GM21526 (cell line): ENCODE data around the gene NR2C2.
"Not testable (repeated sequence)": the region's sequence is repeated elsewhere in the genome, so short reads cannot be mapped to it uniquely, and the experiment has no call there.

Experiments
- ATAC-seq: cut with Tn5 transposase; IDR thresholded peaks from one replicate; pipeline ENCODE4 v1.9.1; 2021; ENCODE audit warnings: moderate library complexity; ENCODE audit not compliant: unreplicated experiment, low FRiP score

The NR2C2 gene

DNA sequence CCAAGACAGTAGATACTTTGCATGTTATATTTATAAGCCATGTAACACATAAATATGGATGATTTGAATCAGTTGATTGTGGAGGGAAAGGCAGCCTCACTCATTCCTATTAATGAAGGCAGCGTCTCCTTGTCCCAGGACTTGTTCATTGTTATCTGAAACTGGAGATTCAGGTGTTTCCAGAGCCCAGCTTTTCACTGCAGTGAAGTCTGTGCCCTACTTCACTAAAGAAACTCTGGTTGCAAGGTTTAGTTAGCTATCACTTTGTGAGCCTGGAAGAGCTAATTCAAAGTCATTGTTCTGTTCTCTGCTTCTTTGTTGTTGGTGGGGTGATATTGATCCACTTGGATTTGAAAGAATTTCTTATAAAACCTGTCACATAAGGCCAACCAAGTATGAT lies 9.8 kb downstream of the NR2C2 start:
- no peak for ATAC-seq

- no peak for ATAC-seq
Observed at GRCh38 chr3:14957925-14958324, 10.5 kb downstream of the NR2C2 start.

DNA sequence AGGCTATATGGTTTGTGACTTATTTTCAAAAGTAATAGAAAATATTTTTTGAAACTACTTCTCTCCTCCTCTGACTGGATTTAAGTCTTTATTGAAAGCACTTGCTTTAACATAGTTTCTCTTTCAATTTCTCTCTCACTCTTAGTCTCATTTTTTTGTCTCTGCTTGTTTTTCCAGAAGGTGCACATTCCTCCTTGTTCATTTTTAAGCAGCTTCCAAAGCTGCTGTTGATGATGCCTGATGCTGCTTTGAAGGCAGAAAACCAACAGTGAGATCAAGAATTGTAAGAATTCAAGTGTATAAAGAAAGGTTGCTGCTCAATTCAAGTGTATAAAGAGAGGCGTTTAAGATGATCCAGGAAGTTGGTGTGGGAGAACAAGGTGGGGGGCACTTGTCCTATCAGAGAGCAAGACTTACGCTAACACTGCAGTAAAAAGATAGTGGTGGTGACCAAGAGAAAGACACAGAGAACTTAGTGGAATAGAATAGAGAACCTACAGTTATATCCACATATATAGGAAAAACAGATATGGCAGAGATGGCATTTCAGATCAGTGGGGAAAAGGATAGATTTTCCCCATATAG lies 12.1 kb downstream of the NR2C2 start:
- ATAC-seq, result peak; percentile 38

GRCh38 chr3:14962762-14963161 lies 15.4 kb downstream of the NR2C2 start:
- no peak for ATAC-seq

- no peak for ATAC-seq
Observed at GRCh38 chr3:14967285-14967684, 19.9 kb downstream of the NR2C2 start.

DNA sequence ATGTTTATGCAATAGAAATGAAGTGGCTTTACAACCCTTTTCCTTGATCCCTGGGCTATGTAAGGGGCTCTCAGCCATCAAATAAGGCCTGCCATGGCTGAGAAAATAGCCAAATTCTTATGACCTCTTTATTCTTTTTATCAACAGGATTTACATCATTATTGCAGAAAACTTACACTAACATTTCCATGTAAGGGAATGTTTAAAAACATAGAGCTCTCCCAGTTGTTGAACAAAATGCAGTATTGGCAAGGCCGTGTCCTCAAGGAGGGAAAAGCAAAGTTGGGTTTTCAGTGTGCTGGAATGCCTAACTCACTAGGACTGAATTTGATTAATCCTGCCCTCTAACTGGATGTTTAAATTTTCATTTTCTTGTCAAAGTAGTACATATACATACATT lies 22.3 kb downstream of the NR2C2 start:
- no peak for ATAC-seq

DNA sequence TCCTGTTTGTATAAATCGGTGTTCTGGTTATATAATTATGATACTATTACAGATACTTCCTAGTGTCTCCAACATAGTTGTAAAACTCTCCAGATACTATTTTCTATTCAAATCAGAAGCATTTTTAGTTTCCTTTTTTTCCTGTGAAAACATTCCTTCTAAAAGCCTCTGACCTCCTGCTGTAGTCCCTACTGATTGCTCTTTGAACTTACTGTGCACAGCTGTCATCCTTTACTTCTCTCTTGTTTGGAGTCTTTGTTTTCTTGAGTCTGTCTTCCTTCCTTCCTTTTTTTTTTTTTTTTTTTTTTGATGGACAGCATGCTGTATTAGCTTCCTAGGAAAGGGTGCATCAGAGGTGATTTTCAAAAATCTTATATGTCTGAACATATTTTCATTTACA lies 28.9 kb downstream of the NR2C2 start:
- no peak for ATAC-seq

GRCh38 chr3:14980689-14981088 lies 33.3 kb downstream of the NR2C2 start:
- no peak for ATAC-seq

DNA sequence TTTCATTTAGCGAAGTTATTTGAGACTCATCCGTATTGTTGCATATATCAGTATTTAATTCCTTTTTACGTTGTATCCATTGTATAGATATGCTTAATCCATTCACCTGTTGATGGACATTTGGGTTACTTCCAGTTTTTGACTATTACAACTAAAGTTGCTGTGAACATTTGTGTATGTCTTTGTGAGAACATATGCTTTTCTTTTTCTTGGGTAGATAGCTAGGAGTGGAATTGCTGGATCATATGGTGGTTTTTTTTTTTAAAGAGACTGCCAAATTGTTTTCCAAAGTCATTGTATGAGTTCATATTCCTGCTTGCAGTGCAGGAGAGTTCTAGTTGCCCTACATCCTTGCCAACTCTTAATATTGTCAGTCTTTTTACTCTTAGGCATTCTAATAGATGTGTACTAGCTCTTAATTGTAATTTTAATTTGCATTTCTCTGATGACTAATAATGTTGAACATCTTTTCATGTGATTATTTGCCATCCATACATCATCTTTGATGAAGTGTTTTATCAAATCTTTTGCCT lies 37.3 kb downstream of the NR2C2 start:
- no peak for ATAC-seq

DNA sequence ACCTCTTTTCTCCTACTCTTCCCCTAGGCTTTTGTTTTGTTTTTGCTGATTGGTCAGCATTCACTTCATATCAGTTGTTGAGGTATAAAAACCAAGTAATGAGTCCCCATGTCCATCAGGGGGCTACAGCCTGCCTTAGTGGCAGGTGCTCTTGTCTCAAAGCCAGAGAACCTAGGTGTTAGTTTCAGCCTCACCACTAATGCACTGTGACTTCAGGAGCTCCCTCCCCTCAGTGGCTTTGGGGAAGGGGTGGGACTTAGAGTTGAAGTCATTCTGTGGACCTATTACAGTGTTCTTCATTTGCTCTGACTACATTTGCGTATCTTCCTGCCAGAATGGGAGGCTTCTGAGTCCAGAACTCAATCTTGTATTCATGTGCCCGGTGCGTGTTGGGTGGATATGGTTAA lies 41.6 kb downstream of the NR2C2 start:
- peak; percentile 99 for ATAC-seq

DNA sequence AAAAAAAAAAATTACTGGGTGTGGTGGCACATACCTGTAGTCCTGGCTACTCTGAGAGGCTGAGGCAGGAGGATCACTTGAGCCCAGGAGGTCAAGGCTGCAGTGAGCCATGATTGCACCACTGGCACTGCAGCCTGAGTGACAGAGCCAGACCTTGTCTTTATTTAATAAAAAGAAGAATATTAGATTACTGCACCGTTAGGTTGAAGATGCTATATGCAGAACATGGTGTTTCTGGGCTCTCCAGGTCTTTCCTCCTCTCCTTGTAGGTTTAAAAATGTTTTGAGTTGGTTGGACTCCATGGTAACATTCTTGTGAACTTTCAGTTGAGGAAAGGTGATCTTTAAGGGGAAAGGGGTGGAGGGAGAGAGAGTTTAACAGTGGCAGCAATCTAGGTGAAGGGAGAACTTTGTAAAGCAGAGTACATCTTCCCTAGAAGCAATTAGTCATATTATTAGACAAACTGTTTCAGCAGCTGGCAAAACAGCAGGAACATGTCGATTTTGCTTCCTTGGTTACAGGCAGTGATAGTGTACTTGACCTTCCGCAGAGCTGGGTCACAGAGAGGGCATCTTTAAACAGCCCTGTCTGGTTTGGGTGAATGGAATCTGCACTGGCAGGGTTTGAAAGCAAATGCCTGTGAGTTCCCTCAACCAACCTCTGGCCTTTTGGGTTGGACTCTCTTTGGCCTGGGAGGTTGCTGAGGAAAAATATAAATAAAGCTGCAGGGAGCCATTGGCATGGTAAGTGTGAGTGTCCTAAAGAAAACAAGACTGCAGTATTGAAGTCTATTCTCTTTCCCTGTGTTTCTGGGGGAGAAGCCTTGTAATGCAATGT lies 42.8 kb downstream of the NR2C2 start:
- ATAC-seq, result no peak

DNA sequence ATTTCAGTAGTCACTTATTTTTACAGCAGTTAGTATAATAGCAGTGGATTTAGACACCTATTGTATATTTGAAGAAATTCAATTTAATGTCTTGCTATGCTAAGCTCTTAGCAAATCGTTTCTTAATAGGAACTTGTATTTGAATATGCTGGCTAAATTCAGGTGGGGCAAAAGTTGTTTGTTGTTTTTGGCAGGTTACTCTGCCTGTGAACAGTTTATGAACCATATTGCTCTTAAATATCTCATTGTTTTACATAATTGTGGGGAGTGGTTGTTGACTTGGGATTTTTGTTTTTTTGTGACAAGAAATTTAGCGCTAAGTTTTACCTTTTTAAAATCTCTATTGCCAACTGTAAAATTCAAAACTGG lies 43.4 kb downstream of the NR2C2 start:
- ATAC-seq, result no peak

- ATAC-seq, result no peak
Observed at GRCh38 chr3:14991151-14991742, 43.9 kb downstream of the NR2C2 start.

- no peak for ATAC-seq
Observed at GRCh38 chr3:14991818-14992612, 44.6 kb downstream of the NR2C2 start.

DNA sequence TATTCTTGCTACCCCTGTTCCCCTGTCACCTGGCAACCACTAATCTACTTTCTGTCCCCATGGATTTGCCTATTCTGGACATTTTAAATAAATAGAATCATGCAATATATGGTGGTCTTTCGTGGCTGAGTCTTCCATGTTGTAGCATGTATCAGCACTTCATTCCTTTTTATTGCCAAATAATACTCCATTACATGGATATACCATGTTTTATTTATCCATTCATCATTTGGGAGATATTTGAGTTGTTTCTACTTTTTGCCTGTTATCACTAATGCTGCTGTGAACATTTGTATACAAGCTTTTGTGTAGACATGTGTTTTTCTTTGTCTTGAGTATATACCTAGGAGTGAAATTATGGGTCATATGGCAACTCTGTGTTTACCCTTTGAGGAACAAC lies 50.6 kb downstream of the NR2C2 start:
- no peak for ATAC-seq

- ATAC-seq, result not testable (repeated sequence)
Observed at GRCh38 chr3:14999182-14999581, 51.8 kb downstream of the NR2C2 start.

DNA sequence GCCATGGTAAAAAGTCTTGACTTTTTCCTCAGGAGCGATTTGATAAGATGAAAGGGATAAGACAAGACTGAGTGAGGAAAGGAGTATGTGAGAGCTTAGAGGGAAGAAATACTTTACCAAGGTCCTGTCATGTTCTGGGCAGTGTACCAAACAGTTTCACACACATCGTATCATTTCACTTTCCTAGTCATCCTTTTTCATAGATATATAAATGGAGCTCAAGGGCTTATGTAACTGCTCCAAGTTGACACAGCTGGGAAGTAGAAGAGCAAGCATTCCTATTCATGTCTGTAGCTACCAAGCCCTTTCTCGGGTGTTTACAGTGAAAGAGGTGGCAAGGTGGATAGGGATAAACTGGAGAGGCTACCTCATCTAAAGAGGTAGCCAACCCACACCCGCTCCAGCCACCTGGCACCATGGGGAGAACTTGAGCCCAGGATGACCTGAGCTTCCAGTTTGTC lies 60.3 kb downstream of the NR2C2 start:
- no peak for ATAC-seq

DNA sequence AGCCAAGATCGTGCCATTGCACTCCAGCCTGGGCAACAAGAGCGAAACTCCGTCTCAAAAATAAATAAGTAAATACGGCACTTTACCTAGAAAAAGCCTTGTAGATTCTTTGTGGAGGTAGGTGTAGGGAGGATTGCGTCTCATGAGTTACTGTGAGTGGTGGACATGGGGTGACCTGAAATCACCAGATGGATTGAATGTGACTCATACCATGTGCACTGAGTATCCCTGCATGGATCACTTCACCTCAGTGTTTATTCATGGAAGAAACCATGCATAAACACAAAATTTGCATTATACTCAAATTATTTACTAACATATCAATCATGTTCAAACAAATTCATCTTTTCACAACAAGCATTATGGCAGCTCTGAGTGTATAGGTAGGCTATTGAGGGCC lies 61.8 kb downstream of the NR2C2 start:
- no peak for ATAC-seq

DNA sequence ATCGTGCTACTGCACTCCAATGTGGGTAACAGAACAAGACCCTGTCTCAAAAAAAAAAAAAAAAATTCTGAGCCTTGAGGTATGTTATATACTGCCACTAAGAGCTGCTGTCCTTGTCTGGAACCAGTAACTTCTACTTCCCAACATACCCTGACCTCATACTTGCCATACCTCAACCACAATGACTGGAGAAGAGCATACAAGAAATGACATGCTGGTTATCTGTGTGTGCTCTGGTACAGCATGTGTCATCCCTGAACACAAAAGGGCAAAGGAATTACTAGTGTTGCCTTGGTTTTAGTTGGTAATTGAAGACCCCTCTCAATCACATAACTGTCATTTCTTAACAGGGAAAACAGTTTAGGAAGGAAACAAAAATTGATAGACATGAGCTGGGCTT lies 63.3 kb downstream of the NR2C2 start:
- ATAC-seq, result no peak

DNA sequence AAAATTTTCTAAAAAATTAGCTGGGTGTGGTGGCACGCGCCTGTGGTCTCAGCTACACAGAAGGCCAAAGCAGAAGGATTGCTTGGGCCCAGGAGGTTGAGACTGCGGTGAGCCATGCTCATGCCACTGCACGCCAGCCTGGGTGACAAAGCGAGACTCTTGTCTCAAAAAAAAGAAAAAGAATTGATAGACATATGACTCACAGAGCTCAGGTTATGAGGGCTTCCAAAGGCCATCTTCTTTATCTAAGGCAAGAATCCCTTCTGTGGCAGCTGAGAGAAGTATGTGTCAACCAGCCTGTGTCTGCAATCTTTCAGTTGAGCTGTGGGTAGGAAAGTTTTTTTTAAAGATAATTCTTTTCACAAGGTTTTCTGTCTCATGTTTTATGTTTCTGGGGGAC lies 63.8 kb downstream of the NR2C2 start:
- ATAC-seq, result no peak
